ENCODE measurements around the gene DCAF15.

Gene DCAF15

DNA sequence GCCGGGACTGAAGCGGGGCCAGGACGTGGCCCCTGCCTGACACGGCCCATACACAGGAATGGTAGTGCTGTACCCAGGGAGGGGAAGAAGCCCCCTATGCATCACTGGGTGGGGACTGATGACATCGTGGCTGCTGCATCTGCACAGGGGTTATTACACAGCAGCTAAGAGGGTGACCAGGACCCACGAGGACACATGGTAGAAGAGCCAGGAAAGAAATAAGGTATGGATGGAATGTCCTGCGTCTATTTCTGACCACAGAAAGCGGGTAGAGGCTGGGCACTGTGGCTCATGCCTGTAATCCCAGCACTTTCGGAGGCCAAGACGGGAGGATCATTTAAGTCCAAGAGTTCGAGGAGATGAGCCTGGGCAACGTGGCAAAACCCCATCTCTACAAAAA is 24.1 kb downstream of the DCAF15 start:
- DNase-seq (ENCODE audit: low read depth) = no peak

DNA sequence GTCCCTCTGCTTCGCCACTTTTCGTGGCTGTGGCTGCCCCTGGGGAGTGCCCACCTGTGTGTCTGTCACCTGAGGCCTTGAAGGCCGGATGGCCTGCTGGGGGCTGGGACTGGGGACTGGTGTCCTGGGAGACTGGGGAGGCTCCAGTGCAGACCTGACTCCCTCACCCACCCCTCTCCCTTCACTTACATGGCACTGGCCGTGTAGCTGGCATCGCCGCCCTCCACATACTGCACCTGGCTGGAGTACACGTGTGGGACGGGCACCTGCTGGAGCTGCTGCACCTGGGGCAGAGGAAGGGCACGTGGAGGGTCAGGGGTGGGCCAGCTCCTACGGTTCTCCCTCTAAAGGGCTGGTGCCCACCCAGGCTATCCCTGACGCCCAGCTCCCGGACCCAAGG is 25.5 kb downstream of the DCAF15 start:
- no peak for DNase-seq (ENCODE audit: low read depth)

DNA sequence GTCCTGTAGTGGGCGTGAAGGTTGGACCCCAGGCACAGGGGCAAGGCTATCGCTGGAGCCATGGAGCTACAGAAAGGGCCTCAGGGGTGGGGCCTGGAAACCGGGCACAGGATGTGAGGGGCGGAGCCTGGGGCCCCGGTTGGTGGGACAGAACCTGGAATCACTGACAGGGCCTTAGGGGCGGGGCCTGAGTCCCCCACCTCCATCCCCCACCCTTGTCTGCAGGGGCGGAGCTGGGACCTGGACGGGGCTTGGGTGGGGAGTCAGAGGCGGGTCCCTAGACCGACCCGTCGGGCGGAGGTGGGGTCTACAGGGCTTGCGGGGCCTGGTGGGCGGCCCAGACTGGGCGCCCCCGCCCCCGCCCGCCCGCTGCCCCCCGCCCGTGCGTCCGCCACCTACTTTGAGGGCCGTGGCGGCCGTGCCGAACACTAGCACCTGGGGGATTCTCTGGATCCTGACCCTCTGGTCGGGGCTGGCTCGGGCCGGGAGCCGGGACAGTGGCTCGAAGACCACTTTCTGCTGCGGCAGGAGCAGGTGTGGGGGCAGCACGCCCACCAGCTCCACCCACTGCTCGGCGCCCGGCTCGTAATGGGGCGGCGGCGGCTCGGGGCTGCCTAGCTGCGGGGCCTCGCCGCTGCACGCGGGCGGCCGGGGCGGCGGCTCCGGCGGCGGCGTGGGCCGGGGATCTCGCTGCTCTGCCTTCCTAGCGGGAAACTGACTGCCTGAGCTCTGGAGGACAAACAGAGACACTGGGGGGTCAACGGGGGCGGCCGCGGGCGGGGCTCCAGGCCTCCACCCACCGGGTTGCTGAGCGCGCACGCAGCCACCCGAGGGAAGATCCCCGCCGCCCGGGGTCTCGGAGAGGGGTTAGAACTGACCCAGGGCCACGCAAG is 26.3 kb downstream of the DCAF15 start:
- no peak for DNase-seq (ENCODE audit: low read depth)

DNA sequence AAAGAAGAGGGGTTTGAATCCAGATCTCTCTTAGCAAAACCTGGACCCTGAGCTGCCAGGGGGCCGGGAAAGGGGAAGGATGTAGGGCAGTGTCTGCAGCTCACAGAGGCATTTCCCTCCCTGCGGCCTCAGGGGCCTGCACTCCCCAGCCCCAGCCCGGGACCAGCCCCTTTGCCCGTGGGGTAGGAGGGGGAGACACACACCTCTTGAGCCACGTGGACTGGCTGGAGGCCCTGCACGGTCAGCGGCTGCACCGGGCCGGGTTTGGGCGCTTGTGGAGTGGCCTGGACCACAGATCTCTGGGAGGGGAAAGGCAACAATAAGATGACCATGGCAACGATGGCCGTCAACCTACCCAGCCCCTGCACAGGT is 26.9 kb downstream of the DCAF15 start:
- DNase-seq (ENCODE audit: low read depth) = no peak

DNA sequence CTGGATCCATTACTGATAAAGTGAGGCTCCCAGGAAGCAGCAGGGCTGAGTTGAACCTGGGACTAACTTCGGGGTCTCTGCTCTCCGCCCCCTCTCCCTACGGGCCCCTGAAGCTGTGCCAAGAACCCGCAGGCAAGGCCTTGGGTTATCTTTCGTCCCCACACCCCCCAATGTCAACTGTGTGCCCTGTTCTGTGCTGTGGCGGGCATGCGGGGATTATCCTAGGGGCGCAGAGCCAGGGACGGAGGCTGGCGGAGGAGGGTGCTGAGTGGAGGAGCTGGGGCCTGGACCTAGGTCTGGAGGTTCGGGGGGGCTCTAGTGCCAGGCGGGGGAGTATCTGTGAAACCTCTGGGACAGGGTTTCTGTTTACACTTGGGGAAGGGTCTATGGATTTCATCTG is 27.4 kb downstream of the DCAF15 start:
- DNase-seq (ENCODE audit: low read depth) = no peak

DNA sequence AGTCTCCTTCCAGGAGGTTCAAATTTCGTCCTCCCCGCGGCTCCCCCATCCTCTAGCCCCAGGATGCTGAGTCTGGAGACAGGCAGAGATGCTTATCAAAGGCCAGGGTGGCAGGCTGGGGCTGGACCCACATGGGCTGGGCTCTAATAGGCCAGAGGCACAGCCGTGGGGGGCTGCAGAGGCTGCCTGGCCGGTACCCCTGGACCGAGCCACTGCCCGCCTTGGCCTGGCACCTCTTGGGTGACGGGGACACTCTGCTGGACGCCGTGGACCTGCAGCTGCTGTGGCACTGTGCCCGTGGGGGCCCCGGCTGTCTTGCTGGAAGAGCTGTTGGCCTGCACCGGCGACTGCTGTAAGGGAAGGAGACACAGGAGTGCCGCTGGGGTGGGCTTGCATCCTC is 28.0 kb downstream of the DCAF15 start:
- no peak for DNase-seq (ENCODE audit: low read depth)

DNA sequence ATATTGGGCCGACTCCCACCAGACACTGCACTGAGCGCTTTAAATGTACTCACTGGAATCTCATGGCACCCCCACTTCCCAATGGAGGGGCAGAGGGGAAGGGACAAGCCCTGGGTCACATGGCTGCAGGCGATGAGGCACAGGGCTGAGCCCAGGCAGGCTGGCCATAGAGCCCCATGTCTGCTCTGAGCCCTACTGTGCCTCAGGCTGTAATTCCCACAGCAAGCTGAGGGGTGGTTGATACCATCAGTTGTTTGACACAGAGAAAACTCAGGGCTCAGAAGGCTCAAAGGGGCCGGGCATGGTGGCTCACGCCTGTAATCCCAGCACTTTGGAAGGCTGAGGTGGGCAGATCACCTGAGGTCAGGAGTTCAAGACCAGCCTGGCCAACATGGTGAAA is 28.7 kb downstream of the DCAF15 start:
- DNase-seq (ENCODE audit: low read depth) = no peak

DNA sequence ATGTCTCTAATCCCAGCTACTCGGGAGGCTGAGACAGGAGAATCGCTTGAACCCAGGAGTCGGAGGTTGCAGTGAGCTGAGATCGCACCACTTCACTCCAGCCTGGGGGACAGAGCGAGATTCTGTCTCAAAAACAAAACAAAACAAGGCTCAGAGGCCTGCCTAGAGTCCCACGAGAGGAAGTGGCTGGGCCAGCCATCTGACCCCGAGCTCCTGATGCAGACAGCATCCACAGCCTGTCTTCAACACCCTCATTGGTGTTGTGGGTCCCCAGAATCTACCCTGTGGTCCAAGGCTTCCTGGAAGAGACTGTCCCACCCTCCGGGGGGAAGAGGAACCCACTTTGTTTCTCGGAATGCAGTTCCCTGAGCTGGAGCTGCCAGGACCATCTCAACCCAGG is 29.2 kb downstream of the DCAF15 start:
- no peak for DNase-seq (ENCODE audit: low read depth)

DNA sequence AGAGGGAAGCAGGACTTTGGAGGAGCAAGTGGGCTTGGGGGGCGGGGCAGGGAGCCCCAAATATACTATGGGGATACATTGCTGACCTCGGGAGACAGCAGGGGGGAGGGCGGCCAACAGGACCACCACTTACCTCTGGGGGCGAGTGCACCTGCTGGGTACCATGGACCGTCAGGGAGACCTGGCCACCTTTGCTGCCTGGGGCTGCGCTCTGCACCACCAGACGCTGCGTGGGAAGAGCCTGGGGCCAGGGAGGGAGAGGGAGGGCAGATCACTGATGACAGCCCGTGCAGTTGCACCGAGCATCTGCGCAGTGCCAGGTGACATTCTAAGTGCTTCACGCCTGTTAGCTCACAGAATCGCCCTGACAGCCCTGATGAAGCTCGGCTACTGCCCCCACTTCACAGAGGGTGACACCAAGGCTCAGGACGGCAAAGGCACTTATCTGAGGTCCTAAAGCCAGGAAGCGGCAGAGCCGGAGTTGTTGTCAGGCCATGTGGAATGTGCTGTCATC is 29.7 kb downstream of the DCAF15 start:
- DNase-seq (ENCODE audit: low read depth) = no peak

DNA sequence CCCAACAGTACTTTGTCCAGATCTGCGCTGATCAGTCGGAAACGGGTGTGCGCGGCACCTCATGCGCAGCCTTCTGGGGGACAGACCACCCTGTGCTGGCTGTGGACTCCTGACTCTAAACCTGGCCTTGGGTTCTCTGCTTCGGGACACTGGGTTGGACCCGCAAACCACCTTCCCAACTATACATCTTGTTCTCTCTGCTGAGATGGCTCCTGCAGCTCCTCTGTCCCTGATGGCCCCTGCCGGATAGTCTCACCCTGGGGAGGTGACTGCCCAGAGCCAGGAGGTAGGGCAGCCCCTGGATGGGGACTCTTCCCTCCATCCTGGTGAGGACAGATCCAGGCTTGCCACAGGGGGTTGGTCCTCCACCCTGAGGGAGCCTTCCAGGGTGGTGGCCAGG is 30.5 kb downstream of the DCAF15 start:
- DNase-seq (ENCODE audit: low read depth) = no peak

DNA sequence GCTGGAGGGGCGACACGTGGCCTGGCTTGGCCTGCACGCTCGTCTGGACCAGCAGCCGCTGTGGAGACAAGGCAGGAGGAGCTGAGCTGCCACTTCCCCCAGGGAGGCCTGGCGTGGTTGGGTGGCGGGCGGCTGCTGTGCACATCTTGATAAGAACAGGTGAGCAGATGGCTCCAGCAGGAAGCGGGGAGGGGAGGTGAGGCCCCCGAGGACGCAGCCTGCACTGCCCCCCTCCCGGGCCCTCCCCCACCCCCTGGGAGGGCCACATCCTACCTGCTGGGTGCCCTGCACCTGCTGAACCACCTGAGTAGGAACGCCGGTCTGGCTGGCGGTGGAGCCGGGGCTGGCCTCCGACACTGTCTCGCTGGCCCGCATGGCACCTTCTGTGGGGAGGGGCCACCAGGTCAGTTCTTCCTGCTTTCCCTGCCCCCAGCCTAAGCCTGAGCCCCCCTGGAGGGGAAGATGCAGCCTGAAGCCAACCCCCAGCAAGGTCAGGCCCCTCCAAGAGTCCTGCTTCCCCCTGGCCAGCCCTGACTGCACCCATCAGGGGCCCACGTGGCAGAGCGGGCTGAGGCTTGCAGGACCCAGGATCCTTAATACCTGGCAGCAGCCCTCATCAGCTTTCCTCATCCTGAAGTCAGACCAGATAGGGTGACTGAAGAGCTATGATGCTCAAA is 31.0 kb downstream of the DCAF15 start:
- no peak for DNase-seq (ENCODE audit: low read depth)

DNA sequence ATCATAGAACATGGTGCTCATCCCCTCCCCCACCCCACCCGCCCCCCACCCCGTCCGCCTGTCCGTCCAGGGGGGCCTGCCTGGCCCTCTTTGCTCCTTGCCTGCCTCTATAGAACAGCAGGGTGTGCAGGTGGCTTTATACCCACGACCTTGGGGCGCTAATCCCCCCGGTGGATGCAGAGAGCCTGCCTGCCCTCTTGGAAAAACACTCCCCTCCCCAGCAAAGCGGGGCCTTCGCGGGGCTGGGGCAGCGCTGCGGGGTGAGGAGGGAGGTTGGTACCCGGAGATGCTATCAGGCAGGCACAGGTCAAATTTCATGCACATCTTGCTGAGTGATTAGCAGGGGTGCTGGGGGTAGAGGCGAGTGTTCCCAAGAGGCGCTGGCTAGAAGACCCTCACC is 31.9 kb downstream of the DCAF15 start:
- DNase-seq (ENCODE audit: low read depth) = no peak

DNA sequence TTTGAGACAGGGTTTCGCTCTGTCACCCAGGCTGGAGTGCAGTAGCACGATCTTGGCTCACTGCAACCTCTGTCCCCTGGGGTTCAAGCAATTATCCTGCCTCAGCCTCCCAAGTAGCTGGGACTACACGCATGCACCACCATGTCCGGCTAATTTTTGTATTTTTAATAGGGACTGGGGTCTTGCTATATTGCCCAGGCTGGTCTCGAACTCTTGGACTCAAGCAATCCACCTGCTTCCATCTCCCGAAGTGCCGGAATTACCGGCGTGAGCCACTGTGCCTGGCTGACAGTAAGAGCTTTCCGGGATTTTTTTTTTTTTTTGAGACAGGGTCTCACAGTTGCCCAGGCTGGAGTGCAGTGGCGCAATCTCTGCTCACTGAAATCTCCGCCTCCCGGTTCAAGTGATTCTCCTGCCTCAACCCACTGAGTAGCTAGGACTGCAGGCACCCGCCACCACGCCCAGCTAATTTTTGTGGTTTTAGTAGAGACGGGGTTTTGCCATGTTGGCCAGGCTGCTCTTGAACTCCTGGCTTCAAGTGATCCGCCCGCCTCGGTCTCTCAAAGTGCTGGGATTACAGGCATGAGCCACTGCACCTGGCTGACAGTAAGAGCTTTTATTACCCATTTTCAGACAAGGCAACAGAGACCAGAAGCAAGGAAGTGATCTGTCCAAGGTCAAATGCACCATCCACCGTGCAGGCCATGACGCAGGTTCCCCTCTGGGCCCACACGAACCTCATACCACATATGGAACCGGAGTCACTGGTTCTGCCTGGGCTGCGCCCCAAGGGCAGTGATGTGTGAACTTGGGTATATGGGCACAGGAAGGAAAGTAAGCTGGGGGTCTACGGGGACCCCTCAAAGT is 32.8 kb downstream of the DCAF15 start:
- no peak for DNase-seq (ENCODE audit: low read depth)

DNA sequence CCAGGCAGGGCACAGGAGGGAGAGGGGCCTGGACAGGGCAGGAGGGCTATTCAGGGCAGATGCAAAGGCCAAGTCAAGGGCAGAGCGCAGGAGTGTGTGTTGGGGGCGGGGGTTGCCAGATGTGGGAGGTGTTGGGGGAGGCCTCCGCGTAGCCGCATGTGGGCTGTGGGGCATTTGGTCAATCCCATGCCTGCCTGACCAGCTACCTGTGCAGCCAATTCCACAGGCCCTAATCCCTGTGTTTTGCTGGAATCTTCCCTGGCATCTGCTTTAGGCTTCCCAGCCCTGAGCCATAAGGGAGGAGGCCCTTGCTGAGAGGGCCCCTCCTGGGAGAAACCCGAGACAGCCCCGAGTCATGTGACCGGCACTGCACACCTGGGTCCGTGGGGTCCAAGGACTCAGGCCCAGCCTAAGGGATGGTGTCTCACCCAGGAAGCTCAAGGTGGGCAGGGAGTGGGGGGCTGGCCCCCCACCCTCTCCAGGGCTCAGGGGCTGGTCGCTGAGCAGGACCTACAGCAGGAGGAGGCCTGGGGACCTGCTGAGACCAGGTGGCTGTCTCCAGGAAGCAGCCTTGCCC is 33.5 kb downstream of the DCAF15 start:
- no peak for DNase-seq (ENCODE audit: low read depth)

DNA sequence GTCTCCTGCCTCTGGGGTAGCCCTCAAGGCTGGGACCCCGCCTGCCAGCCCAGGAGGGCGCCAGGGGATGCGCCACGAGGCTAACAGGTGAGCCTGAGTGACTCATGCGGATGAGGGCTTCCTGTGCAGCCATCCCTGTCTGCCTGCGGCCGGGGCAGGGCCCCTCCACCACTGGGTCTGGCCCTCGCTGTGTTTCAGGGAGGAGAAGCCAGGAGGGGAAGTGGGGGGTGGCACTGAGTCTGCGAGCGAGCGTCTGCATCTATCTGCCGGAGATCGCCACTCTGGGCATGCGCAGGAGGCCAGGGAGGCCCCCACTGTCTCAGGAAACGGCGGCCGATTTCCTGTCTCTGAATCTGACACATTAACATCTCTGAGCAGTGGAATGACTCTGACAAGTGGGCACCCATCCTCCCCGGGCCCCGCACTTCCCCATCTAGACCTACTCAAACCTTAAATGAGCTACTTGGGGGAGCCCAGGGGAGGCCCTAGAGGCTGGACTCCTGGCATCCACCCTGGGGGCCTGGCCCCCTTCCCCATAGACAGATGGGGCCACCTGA is 34.1 kb downstream of the DCAF15 start:
- DNase-seq (ENCODE audit: low read depth) = peak; percentile 99

DNA sequence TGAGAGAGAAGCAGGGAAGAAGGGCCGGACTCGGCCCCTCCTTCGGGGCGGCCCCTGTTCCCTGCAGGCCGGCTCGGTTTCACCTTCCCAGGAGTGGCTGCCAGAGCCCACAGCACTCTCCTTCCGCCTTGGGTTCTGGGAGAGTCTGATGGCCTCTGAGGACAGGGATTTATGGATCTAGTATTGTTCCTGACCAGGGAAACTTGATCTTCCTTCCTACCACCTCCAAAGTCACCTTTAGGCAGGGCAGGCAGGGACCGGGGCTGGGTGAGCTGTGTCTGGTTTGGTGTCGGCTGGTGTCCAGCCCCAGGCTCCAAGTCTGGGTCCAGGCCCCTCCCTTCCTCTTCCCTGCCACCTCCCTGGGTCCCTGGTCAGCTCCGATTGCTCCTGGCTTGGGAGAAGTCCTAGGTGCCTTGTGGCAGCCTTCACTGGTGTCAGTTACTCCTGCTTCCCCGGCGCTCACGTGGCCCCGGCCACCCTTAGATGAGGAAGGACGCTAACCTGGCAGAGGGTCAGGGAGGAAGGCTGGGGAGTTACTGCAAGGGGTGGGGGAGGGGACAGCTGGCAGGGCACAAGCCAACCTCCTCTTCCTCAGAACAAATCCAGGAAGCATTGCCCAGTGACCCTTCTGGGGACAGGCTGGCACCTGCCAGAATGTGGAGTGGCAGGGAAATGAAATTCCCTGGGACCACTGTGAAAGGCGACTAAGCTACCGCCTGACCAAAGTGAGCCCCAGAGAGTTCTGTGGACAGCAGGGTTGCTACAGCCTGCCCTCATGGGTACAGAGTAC is 35.0 kb downstream of the DCAF15 start:
- no peak for DNase-seq (ENCODE audit: low read depth)

DNA sequence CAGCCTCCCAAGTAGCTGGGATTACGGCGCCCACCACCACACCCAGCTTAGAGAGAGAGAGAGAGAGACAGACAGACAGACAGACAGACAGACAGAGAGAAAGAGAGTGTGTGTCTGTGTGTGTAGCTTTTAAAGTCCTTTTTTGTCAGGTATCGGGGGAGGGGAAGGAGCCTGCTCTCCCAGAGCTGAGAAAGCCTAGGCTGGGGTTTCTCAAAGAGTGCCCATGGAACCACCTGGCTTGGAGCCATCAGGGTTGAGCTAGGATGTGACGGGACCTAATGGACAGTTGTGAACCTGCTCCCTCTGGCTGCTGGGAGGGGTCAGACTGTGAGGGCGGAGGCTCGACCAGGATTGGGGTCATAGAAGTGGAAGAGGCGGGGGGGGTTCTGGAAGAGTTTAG is 37.2 kb downstream of the DCAF15 start:
- no peak for DNase-seq (ENCODE audit: low read depth)

DNA sequence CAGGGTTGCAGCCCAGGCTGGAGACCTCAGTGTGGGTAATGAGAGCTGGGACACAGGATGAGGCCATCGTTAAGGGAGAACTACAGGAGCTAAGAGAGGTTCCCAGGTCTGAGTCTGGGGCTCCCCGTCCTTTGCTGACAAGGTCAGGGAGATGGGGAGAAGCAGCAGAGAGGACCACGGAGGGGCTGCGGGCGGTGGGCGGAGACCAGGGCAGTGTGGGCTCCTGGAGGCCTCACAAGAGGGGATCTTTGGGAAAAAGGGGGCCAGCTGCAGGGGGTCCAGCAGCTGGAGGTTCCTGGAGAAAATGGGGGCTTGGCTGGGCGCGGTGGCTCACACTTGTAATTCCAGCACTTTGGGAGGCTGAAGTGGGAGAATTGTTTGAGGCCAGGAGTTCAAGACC is 37.8 kb downstream of the DCAF15 start:
- no peak for DNase-seq (ENCODE audit: low read depth)

DNA sequence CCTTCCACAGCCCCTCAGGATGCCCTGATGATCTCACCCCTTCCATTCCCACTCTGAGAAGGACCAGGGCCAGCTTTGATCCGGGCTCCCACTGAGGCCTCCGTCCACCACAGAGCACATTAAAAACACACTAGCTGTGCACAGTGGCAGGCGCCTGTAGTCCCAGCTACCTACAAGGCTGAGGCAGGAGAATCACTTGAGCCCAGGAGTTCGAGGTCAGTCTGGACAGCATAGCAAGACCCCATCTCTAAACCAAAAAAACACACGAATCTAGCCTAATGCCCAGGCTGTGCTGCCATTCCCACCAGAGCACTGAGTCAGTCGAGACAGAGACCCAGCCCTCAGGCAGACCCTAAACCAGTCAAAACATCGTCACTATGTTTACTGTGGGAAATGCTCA is 39.7 kb downstream of the DCAF15 start:
- no peak for DNase-seq (ENCODE audit: low read depth)

DNA sequence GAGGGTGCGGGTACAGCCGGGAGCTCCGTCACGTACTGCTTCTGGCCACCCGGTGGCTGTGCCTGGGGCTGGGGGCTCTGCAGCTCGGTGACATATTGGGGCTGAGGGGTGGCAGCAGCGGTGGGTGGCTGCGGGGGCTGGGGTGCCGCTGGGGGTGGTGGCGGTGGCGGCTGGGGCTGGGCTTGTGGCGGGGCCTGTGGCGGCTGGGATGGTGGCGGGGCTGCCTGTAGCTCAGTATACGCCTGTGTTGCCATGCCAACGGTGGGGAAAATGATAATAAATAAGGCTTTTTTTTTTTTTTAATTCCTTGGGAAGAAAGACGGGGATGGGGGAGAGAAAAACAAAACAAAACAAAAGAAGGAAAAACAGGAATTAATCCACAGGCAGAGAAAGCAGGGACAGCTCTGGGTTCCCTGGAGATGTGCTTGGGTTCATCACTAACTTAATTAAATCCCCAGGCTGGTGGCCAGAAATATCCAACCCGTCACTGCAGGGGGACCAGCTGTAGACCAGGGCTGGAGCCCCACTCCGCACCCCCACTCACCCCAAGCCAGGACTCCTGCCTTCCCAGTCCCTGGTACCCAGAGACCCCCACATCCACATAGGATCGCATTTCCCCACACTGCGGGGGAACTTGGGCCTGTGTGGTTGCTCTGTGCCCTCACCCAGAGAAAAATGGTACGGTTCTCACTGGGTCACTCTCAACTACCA is 41.4 kb downstream of the DCAF15 start:
- no peak for DNase-seq (ENCODE audit: low read depth)

Data from activated T-cell treated with anti-CD3 and anti-CD28 coated beads for 1 hour (primary cell).